Liver (tissue), 9 donors: ENCODE data around the gene OR2W1. TPM values are rescaled to one million over a fixed set of nuclear protein-coding genes. Genes with fewer than 3 reads are reported as not detected.

Experiments used
- DNase-seq: peaks from one replicate; pipeline ENCODE4 v3.0.0-alpha.2; 2017; ENCODE audit warnings: low spot score
- H3K27ac ChIP-seq, 2 donors: one replicate each; pipeline ENCODE4 v1.7.0; 2013; ENCODE audit warnings: inconsistent platforms in 2 of 2, low read length in 2 of 2, control low read depth in 1 of 2, low read depth in 1 of 2, mild to moderate bottlenecking in 1 of 2
- H3K27me3 ChIP-seq, 4 donors: one replicate each; pipeline versions ENCODE4 v1.6.1 to v1.7.0; 2013; ENCODE audit warnings: low read length in 3 of 4, inconsistent platforms in 1 of 4, mild to moderate bottlenecking in 1 of 4, moderate library complexity in 1 of 4; ENCODE audit not compliant: control insufficient read depth in 4 of 4, insufficient read depth in 4 of 4
- H3K36me3 ChIP-seq, 4 donors: one replicate each; pipeline versions ENCODE4 v1.6.1 to v1.7.0; 2013; ENCODE audit warnings: low read length in 3 of 4, mild to moderate bottlenecking in 3 of 4, low read depth in 1 of 4, moderate library complexity in 1 of 4; ENCODE audit not compliant: control insufficient read depth in 4 of 4, insufficient read depth in 3 of 4
- H3K4me1 ChIP-seq, 4 donors: one replicate each; pipeline versions ENCODE4 v1.6.1 to v1.7.0; 2013; ENCODE audit warnings: low read length in 3 of 4, mild to moderate bottlenecking in 3 of 4, moderate library complexity in 1 of 4; ENCODE audit not compliant: control insufficient read depth in 4 of 4, insufficient read depth in 4 of 4
- H3K4me3 ChIP-seq, 3 donors: one replicate each; pipeline versions ENCODE4 v1.6.1 to v1.7.0; 2013; ENCODE audit warnings: low read length in 3 of 3, control low read depth in 1 of 3, low read depth in 1 of 3, mild to moderate bottlenecking in 1 of 3
- H3K9ac ChIP-seq, 2 donors: one replicate each; pipeline ENCODE4 v1.7.0; 2013; ENCODE audit warnings: low read length in 2 of 2, mild to moderate bottlenecking in 2 of 2, moderate library complexity in 2 of 2, control low read depth in 1 of 2, low read depth in 1 of 2
- H3K9me3 ChIP-seq, 4 donors: one replicate each; pipeline versions ENCODE4 v1.6.1 to v1.7.0; 2013; ENCODE audit warnings: low read length in 3 of 4; ENCODE audit not compliant: control insufficient read depth in 4 of 4
- EGR1 ChIP-seq, 2 donors: IDR thresholded peaks; 2 replicates each; pipeline ENCODE4 v1.6.1; 2016 to 2018; ENCODE audit warnings: antibody characterized with exemption in 2 of 2, low read depth in 2 of 2
- FOXA1 ChIP-seq: IDR thresholded peaks from 2 replicates; pipeline ENCODE4 v1.6.1; 2016; ENCODE audit warnings: antibody characterized with exemption
- FOXA2 ChIP-seq: IDR thresholded peaks from 2 replicates; pipeline ENCODE4 v1.6.1; 2016; ENCODE audit warnings: antibody characterized with exemption
- HNF4A ChIP-seq, 2 donors: conservative IDR thresholded peaks; 2 replicates each; pipeline ENCODE4 v1.6.1; 2016; ENCODE audit warnings: antibody characterized with exemption in 2 of 2, mild to moderate bottlenecking in 2 of 2
- JUND ChIP-seq, 2 donors: IDR thresholded peaks; 2 replicates each; pipeline ENCODE4 v1.6.1; 2016; ENCODE audit warnings: antibody characterized with exemption in 2 of 2
- NR2F2 ChIP-seq: IDR thresholded peaks from 2 replicates; pipeline ENCODE4 v1.6.1; 2016; ENCODE audit warnings: antibody characterized with exemption
- RAD21 ChIP-seq, 2 donors: IDR thresholded peaks; 2 replicates each; pipeline ENCODE4 v1.6.1; 2016; ENCODE audit warnings: antibody characterized with exemption in 2 of 2, mild to moderate bottlenecking in 2 of 2
- RXRA ChIP-seq, 2 donors: IDR thresholded peaks; 2 replicates each; pipeline ENCODE4 v1.6.1; 2017 to 2018; ENCODE audit warnings: antibody characterized with exemption in 2 of 2, mild to moderate bottlenecking in 1 of 2
- TAF1 ChIP-seq: conservative IDR thresholded peaks from 2 replicates; pipeline ENCODE4 v1.6.1; 2016; ENCODE audit warnings: antibody characterized with exemption, mild to moderate bottlenecking
- YY1 ChIP-seq: IDR thresholded peaks from 2 replicates; pipeline ENCODE4 v1.6.1; 2016; ENCODE audit warnings: antibody characterized with exemption, mild to moderate bottlenecking
- WGBS: extraction: QIAGEN DNeasy Blood & Tissue Kit; methylation state at CpG from one replicate; pipeline ENCODE4 v1.1.7; 2013; 5-methylcytosine and 5-hydroxymethylcytosine counted together
- polyA plus RNA-seq, 2 donors: library from polyadenylated mRNA; stranded (reverse) in 1 of 2; unstranded in 1 of 2; fragments of 200-250 nt in 1 of 2; fragments of >200 nt in 1 of 2; fragmentation: Nextera tagmentation in 1 of 2; extraction: Ambion mirVana in 1 of 2; gene quantifications; one replicate each; pipeline versions ENCODE4 v1.2.1 to v1.2.3, GENCODE V29; 2013 to 2015
- total RNA-seq, 2 donors: library from RNA; depleted of rRNA; stranded (reverse); fragments of >200 nt; gene quantifications; one replicate each; pipeline ENCODE4 v1.2.3, GENCODE V29; 2014
- TF ChIP-seq, protein P1 (sequence below): IDR thresholded peaks from 2 replicates; pipeline ENCODE4 v1.6.1; 2016; ENCODE audit warnings: antibody characterized with exemption
- TF ChIP-seq, protein P2 (sequence below): IDR thresholded peaks from 2 replicates; pipeline ENCODE4 v1.6.1; 2016; ENCODE audit warnings: antibody characterized with exemption
- TF ChIP-seq, protein P3 (sequence below): fragments of 150-350 bp; IDR thresholded peaks from 2 replicates; pipeline ENCODE4 v1.5.1; 2017; ENCODE audit warnings: improper control_type of control experiment, low read depth, low read length; ENCODE audit not compliant: missing input control
- donor health status: healthy.
- donor health status: healthy.
- donor health status: healthy.
- donor health status: healthy.
- donor health status: healthy.

OR2W1 gene
- total and polyA plus RNA-seq, 4 donors: not detected

DNA sequence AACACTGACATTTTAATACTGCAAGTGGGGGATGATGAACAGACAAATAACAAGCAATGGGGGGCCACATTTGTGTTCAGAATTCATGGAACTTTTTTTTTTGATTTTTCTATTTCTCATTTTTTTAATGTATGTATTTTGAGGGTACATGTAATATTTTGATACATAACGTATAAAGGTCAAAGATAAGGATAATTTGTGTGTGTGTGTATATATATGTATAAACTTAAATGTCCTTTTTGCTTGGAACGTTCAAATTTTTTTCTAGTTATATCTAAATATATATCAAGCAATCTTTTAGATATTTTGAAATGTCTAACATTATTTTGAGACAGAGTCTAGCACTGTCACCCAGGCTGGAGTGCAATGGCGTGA lies 27.6 kb downstream of the OR2W1 start:
- no peak for DNase-seq
- TF ChIP-seq HNF4A (conservative IDR thresholded peaks at IDR 0.05): no peak
- no peak for TF ChIP-seq JUND (IDR thresholded peaks at IDR 0.05)
- no peak for TF ChIP-seq TAF1
- H3K4me1 ChIP-seq: peaks cover 9 to 13% (median 10%) of the 10 kb centered on the region in 4 donors
- H3K9me3 ChIP-seq: peaks cover 0 to 3% (median 0%) of the 10 kb centered on the region in 4 donors
- H3K36me3 ChIP-seq: no peaks in the 10 kb centered on the region
- 32% methylated on average over 3 of the region's 3 CpGs for WGBS
- peaks cover 0 to 7% (median 3%) of the 10 kb centered on the region in 4 donors for H3K27me3 ChIP-seq
- H3K4me3 ChIP-seq: no peak overlapping the region
- H3K9ac ChIP-seq: no peak overlapping the region
- H3K27ac ChIP-seq: no peak overlapping the region

DNA sequence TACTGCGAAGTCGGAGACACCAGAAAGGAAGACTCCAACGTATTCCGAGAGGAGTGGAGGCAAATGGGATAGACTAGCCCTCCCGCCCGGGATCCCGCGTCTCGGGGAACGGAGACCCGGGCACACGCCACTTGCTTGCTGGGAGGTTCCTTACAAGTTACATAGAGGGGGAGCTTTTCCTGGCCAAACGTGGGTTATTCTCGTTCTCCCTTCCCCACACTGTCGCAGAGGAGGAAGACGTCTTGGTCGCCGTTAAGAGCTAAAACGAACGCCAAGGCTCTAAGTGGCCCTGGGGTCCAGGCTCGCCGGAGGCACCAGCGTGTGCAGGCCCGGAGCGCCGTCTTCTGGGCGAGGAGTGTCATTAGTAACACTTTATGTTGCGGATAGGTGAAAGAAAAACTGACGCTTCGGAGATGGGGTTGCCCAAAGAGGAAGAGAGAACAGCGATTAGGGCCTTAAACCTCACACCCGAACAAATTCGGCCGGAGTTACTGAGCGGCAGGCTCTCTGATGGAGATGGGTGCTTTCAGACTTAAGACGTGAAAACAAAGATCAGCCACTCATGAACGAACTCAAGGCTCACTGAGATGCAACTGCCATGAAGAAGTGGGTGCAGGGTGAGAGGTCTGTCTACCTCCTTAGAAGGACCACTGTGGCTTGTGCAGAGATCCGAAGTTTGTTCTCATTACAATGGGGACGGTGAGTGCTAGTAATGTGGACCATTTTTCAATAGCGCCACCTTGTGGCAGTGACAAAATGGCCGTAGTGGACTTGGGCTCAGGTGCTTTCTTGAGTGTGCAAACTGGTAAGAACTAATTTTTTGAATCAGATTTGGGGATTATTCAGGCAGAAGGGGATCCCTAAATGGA lies 28.2 kb downstream of the OR2W1 start:
- Histone ChIP-seq H3K27ac (no peak overlapping the region), H3K27me3 (peaks cover 0 to 7% (median 3%) of the 10 kb centered on the region in 4 donors), H3K4me3 (peak overlapping the region; percentile 36 to 77 (median 59)), H3K36me3 (no peaks in the 10 kb centered on the region), H3K9ac (peak overlapping the region; percentile 56 to 73), H3K4me1 (peaks cover 9 to 13% (median 10%) of the 10 kb centered on the region in 4 donors), H3K9me3 (peaks cover 0 to 3% (median 0%) of the 10 kb centered on the region in 4 donors)
- WGBS: 2% methylated on average over 41 of the region's 41 CpGs
- no peak for TF ChIP-seq NR2F2
- no peak for TF ChIP-seq FOXA1
- peak; percentile 78 to 82 for TF ChIP-seq RAD21 (IDR thresholded peaks at IDR 0.05)
- no peak for TF ChIP-seq JUND (IDR thresholded peaks at IDR 0.05)
- no peak for TF ChIP-seq FOXA2
- peak; percentile 51 for TF ChIP-seq YY1
- TF ChIP-seq, protein P1, sequence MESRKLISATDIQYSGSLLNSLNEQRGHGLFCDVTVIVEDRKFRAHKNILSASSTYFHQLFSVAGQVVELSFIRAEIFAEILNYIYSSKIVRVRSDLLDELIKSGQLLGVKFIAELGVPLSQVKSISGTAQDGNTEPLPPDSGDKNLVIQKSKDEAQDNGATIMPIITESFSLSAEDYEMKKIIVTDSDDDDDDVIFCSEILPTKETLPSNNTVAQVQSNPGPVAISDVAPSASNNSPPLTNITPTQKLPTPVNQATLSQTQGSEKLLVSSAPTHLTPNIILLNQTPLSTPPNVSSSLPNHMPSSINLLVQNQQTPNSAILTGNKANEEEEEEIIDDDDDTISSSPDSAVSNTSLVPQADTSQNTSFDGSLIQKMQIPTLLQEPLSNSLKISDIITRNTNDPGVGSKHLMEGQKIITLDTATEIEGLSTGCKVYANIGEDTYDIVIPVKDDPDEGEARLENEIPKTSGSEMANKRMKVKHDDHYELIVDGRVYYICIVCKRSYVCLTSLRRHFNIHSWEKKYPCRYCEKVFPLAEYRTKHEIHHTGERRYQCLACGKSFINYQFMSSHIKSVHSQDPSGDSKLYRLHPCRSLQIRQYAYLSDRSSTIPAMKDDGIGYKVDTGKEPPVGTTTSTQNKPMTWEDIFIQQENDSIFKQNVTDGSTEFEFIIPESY: no peak
- TF ChIP-seq, protein P2, sequence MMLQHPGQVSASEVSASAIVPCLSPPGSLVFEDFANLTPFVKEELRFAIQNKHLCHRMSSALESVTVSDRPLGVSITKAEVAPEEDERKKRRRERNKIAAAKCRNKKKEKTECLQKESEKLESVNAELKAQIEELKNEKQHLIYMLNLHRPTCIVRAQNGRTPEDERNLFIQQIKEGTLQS: no peak
- no peak for TF ChIP-seq RXRA (IDR thresholded peaks at IDR 0.05)
- no peak for TF ChIP-seq EGR1 (IDR thresholded peaks at IDR 0.05; ENCODE audit: low read depth in 2 of 2)
- TF ChIP-seq, protein P3, sequence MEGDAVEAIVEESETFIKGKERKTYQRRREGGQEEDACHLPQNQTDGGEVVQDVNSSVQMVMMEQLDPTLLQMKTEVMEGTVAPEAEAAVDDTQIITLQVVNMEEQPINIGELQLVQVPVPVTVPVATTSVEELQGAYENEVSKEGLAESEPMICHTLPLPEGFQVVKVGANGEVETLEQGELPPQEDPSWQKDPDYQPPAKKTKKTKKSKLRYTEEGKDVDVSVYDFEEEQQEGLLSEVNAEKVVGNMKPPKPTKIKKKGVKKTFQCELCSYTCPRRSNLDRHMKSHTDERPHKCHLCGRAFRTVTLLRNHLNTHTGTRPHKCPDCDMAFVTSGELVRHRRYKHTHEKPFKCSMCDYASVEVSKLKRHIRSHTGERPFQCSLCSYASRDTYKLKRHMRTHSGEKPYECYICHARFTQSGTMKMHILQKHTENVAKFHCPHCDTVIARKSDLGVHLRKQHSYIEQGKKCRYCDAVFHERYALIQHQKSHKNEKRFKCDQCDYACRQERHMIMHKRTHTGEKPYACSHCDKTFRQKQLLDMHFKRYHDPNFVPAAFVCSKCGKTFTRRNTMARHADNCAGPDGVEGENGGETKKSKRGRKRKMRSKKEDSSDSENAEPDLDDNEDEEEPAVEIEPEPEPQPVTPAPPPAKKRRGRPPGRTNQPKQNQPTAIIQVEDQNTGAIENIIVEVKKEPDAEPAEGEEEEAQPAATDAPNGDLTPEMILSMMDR: peak; percentile 81
- peak in 1 of 2 donors; percentile 8 for TF ChIP-seq HNF4A (conservative IDR thresholded peaks at IDR 0.05)
- DNase-seq: peak; percentile 84
